SK-MEL-5 (cell line): ENCODE results near the gene GPR39. TPM values are rescaled to one million over a fixed set of nuclear protein-coding genes. Genes with fewer than 3 reads are reported as not detected.

Experiments used
- small RNA-seq, 2 experiments: library from RNA; depleted of rRNA; stranded (forward); fragments of <200 nt; gene quantifications; one replicate each; pipeline ENCODE3, GENCODE V24; 2014
- total RNA-seq: library from RNA; depleted of rRNA; stranded (reverse); fragments of >200 nt; shearing (Covaris generic); gene quantifications from 2 replicates; pipeline ENCODE4 v1.2.3, GENCODE V29; 2014

The GPR39 gene
- total RNA-seq, 1 experiment from 2014 or later = 0.32 TPM

Small RNA genes within 50 kb of the gene (small RNA-seq; reads per million reads assigned to genes)
- gene RNU6-175P = 0 reads per million in 2 experiments
